Measurements from ENCODE around the gene AP2A1. TPM values are rescaled to one million over a fixed set of nuclear protein-coding genes. Genes with fewer than 3 reads are reported as not detected.

Gene AP2A1
- total RNA-seq, 1 experiment from 2014 or later = 72.1 TPM

- intact Hi-C loops (cut with micrococcal nuclease; ENCODE audit: unreplicated experiment) (no loop called here), in situ Hi-C loops (cut with HindIII; ENCODE audit: low pct_unique_long_range_greater_than_20kb, low sequenced_read_pairs) (no loop called here)
- POLR2A ChIA-PET = no interaction called here
- no peak for DNase-seq (ENCODE audit: low read depth, low spot score)
- Histone ChIP-seq H3K9me3 (ENCODE audit: control insufficient read depth, insufficient read depth, low read depth, low read length) (no peaks in the 10 kb centered on the region), H3K36me3 (ENCODE audit: control insufficient read depth, insufficient read depth, low read length) (no peaks in the 10 kb centered on the region), H3K4me1 (ENCODE audit: control insufficient read depth, insufficient read depth, low read length) (no peaks in the 10 kb centered on the region), H3K4me3 (ENCODE audit: low read depth in 2 of 2, low read length in 2 of 2) (no peak overlapping the region), H3K27me3 (ENCODE audit: control insufficient read depth, insufficient read depth, low read length) (no peaks in the 10 kb centered on the region), H3K27ac (ENCODE audit: low read length) (no peak overlapping the region)
- CTCF ChIA-PET = no interaction called here
- BruUV-seq (replicated peaks) = no TSS peak
- no peak for TF ChIP-seq TCF7L2 (IDR thresholded peaks at IDR 0.05; ENCODE audit: low read depth, low read length)
- TF ChIP-seq SIN3A (IDR thresholded peaks at IDR 0.05; ENCODE audit: borderline replicate concordance, insufficient read depth, low read depth, low read length) = no peak
- no peak for TF ChIP-seq CTCF (IDR thresholded peaks at IDR 0.05)
- TF ChIP-seq POLR2AphosphoS5 (IDR thresholded peaks at IDR 0.05; ENCODE audit: low read depth, low read length) = no peak
- TF ChIP-seq, protein P1, sequence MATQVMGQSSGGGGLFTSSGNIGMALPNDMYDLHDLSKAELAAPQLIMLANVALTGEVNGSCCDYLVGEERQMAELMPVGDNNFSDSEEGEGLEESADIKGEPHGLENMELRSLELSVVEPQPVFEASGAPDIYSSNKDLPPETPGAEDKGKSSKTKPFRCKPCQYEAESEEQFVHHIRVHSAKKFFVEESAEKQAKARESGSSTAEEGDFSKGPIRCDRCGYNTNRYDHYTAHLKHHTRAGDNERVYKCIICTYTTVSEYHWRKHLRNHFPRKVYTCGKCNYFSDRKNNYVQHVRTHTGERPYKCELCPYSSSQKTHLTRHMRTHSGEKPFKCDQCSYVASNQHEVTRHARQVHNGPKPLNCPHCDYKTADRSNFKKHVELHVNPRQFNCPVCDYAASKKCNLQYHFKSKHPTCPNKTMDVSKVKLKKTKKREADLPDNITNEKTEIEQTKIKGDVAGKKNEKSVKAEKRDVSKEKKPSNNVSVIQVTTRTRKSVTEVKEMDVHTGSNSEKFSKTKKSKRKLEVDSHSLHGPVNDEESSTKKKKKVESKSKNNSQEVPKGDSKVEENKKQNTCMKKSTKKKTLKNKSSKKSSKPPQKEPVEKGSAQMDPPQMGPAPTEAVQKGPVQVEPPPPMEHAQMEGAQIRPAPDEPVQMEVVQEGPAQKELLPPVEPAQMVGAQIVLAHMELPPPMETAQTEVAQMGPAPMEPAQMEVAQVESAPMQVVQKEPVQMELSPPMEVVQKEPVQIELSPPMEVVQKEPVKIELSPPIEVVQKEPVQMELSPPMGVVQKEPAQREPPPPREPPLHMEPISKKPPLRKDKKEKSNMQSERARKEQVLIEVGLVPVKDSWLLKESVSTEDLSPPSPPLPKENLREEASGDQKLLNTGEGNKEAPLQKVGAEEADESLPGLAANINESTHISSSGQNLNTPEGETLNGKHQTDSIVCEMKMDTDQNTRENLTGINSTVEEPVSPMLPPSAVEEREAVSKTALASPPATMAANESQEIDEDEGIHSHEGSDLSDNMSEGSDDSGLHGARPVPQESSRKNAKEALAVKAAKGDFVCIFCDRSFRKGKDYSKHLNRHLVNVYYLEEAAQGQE (IDR thresholded peaks at IDR 0.05; ENCODE audit: insufficient read depth in 1 of 2, low read depth in 2 of 2, low read length in 1 of 2) = no peak
- no peak for ATAC-seq
These were observed 14.6 kb downstream of the AP2A1 start for GRCh38 chr19:49781394-49781793.

DNA sequence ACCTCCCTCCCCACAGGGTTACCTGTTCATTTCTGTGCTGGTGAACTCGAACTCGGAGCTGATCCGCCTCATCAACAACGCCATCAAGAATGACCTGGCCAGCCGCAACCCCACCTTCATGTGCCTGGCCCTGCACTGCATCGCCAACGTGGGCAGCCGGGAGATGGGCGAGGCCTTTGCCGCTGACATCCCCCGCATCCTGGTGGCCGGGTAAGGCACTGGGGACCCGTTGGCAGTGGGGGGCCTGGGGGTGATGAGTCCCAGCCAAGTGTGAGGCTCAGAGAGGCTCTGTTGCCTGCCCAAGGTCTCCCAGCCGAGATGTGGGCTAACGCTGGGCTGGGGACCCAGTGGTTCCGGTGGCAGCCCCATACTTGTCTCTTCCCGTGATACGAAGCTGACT, 15.7 kb downstream of the AP2A1 start:
- Histone ChIP-seq H3K9me3 (ENCODE audit: control insufficient read depth, insufficient read depth, low read depth, low read length) (no peaks in the 10 kb centered on the region), H3K4me1 (ENCODE audit: control insufficient read depth, insufficient read depth, low read length) (no peaks in the 10 kb centered on the region), H3K36me3 (ENCODE audit: control insufficient read depth, insufficient read depth, low read length) (no peaks in the 10 kb centered on the region), H3K4me3 (ENCODE audit: low read depth in 2 of 2, low read length in 2 of 2) (no peak overlapping the region), H3K27me3 (ENCODE audit: control insufficient read depth, insufficient read depth, low read length) (no peaks in the 10 kb centered on the region), H3K27ac (ENCODE audit: low read length) (no peak overlapping the region)
- in situ Hi-C loops (cut with HindIII; ENCODE audit: low pct_unique_long_range_greater_than_20kb, low sequenced_read_pairs) (no loop called here), intact Hi-C loops (cut with micrococcal nuclease; ENCODE audit: unreplicated experiment) (no loop called here)
- TF ChIP-seq, protein P1 (IDR thresholded peaks at IDR 0.05; ENCODE audit: insufficient read depth in 1 of 2, low read depth in 2 of 2, low read length in 1 of 2) = no peak
- TF ChIP-seq SIN3A (IDR thresholded peaks at IDR 0.05; ENCODE audit: borderline replicate concordance, insufficient read depth, low read depth, low read length) = no peak
- no peak for TF ChIP-seq TCF7L2 (IDR thresholded peaks at IDR 0.05; ENCODE audit: low read depth, low read length)
- TF ChIP-seq POLR2AphosphoS5 (IDR thresholded peaks at IDR 0.05; ENCODE audit: low read depth, low read length) = no peak
- no peak for TF ChIP-seq CTCF (IDR thresholded peaks at IDR 0.05)
- DNase-seq (ENCODE audit: low read depth, low spot score) = no peak
- no TSS peak for BruUV-seq (replicated peaks)
- POLR2A ChIA-PET = no interaction called here
- no peak for ATAC-seq
- CTCF ChIA-PET = no interaction called here

All from Panc1 (cell line).